Breast epithelium (tissue), 4 donors: ENCODE results near the gene TLCD3A. TPM values are rescaled to one million over a fixed set of nuclear protein-coding genes. Genes with fewer than 3 reads are reported as not detected.
A peak's percentile ranks its signal among the peaks of the same experiment; 100 is the strongest.

Experiments used
- DNase-seq, 2 donors: peaks; one replicate each; pipeline ENCODE4 v3.0.0-alpha.2; 2019; ENCODE audit warnings: low spot score in 2 of 2
- H3K27ac ChIP-seq, 2 donors: fragments of 200-600 bp; sonication (generic) in 1 of 2; one replicate each; pipeline ENCODE4 v1.5.1; 2016 to 2019; ENCODE audit warnings: mild to moderate bottlenecking in 1 of 2
- H3K27me3 ChIP-seq, 2 donors: fragments of 200-600 bp; sonication (generic) in 1 of 2; one replicate each; pipeline versions ENCODE4 v1.5.1 to v1.6.0; 2017 to 2019; ENCODE audit warnings: control low read depth in 1 of 2, mild to moderate bottlenecking in 1 of 2
- H3K36me3 ChIP-seq: fragments of 200-600 bp; one replicate; pipeline ENCODE4 v1.5.1; 2019
- H3K4me1 ChIP-seq, 2 donors: fragments of 200-600 bp; sonication (generic); one replicate each; pipeline ENCODE4 v1.5.1; 2016 to 2019; ENCODE audit warnings: control low read depth in 1 of 2
- H3K4me3 ChIP-seq, 3 donors: fragments of 200-600 bp; sonication (generic); 1 replicate in 2 of 3; 2 replicates in 1 of 3; pipeline ENCODE4 v1.5.1; 2016 to 2019; ENCODE audit warnings: mild to moderate bottlenecking in 3 of 3, moderate library complexity in 2 of 3
- H3K9me3 ChIP-seq, 2 donors: fragments of 200-600 bp; sonication (generic) in 1 of 2; one replicate each; pipeline ENCODE4 v1.5.1; 2016 to 2019; ENCODE audit warnings: control low read depth in 1 of 2
- POLR2A ChIP-seq: fragments of 450-650 bp; IDR thresholded peaks from one replicate; pipeline ENCODE4 v1.6.1; 2016; ENCODE audit warnings: antibody characterized with exemption, mild to moderate bottlenecking, moderate library complexity
- POLR2AphosphoS5 ChIP-seq, 3 donors: sonication (generic); formaldehyde crosslinking; IDR thresholded peaks; one replicate each; pipeline ENCODE4 v1.6.1; 2017; ENCODE audit warnings: antibody characterized with exemption in 3 of 3
- intact Hi-C: fragments of 100-400 bp; cut with DNase I; formaldehyde crosslinking; loops from one replicate; pipeline ENCODE4 v1.15.1; 2023; ENCODE audit warnings: low total_unique reads
- total RNA-seq, 3 donors: library from RNA; depleted of rRNA; stranded (reverse); fragments of >200 nt; gene quantifications; one replicate each; pipeline ENCODE4 v1.1.0, GENCODE V29; 2016
- TF ChIP-seq, protein P1 (sequence below), 3 donors: fragments of 450-650 bp; IDR thresholded peaks; one replicate each; pipeline ENCODE4 v1.5.1; 2016 to 2017; ENCODE audit warnings: antibody characterized with exemption in 3 of 3, mild to moderate bottlenecking in 3 of 3, moderate library complexity in 3 of 3

TLCD3A gene
- total RNA-seq, 3 donors from 2014 or later, result 5.0 to 5.9 (median 5.6) TPM

DNA sequence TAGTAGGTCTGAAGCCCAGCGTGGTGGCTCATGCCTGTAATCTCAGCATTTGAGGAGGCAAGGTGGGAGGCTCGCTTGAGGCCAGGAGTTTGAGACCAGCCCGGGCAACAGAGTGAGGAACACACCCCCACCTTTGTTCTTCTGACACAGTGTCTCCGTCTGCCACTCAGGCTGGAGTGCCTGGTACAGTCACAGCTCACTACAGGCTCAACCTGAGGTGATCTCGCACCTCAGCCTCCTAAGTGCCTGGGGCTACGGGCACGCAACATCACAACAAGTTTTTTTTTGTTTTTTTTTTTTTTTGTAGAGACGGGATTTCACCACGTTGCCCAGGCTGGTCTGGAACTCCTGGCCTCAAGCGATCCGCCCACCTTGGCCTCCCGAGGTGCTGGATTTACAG is 6.7 kb upstream of the TLCD3A start:
- intact Hi-C loops, result no loop called here
- Histone ChIP-seq H3K36me3 (no peaks in the 10 kb centered on the region), H3K9me3 (no peaks in the 10 kb centered on the region), H3K27ac (no peak overlapping the region), H3K4me1 (no peaks in the 10 kb centered on the region), H3K27me3 (no peaks in the 10 kb centered on the region), H3K4me3 (no peak overlapping the region)
- TF ChIP-seq, protein P1, sequence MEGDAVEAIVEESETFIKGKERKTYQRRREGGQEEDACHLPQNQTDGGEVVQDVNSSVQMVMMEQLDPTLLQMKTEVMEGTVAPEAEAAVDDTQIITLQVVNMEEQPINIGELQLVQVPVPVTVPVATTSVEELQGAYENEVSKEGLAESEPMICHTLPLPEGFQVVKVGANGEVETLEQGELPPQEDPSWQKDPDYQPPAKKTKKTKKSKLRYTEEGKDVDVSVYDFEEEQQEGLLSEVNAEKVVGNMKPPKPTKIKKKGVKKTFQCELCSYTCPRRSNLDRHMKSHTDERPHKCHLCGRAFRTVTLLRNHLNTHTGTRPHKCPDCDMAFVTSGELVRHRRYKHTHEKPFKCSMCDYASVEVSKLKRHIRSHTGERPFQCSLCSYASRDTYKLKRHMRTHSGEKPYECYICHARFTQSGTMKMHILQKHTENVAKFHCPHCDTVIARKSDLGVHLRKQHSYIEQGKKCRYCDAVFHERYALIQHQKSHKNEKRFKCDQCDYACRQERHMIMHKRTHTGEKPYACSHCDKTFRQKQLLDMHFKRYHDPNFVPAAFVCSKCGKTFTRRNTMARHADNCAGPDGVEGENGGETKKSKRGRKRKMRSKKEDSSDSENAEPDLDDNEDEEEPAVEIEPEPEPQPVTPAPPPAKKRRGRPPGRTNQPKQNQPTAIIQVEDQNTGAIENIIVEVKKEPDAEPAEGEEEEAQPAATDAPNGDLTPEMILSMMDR (IDR thresholded peaks at IDR 0.05), result no peak
- TF ChIP-seq POLR2A (no peak), POLR2AphosphoS5 (IDR thresholded peaks at IDR 0.05) (no peak)
- no peak for DNase-seq

DNA sequence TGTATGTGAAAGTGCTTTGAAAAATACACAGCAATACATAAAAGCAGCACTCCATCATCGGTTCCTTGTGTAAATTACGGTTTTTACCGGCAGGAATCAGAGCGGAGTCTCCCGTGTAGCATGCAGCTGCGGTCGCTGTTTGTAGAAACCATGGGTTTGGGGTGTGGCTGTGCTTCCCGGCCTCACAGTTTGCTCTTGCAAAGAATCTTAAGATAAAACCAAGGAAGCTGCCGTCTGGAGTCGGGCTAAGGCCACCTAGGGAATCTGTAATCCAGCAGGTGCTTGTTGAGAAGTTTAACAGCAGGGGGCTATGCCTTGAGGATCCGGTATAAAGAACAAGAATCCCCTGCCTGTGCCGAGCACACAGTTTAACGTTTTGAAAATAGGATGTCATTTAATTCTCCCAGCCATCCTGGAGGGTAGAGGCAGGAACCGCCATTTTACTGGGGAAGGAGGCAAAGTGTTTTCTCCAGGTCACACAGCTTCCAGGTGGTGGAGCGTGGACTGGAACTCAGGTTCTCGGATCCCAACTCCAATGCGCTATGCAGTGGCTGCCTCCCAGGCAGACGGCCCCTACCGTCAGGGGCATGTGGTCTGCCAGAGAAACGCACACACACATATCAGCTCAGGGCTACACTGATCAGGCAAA is 6.0 kb upstream of the TLCD3A start:
- Histone ChIP-seq H3K27me3 (no peaks in the 10 kb centered on the region), H3K4me1 (peaks cover 0 to 3% of the 10 kb centered on the region in 2 donors), H3K36me3 (no peaks in the 10 kb centered on the region), H3K27ac (no peak overlapping the region), H3K9me3 (no peaks in the 10 kb centered on the region), H3K4me3 (no peak overlapping the region)
- DNase-seq, result no peak
- intact Hi-C loops, result no loop called here
- TF ChIP-seq POLR2AphosphoS5 (IDR thresholded peaks at IDR 0.05) (no peak), POLR2A (no peak)
- TF ChIP-seq, protein P1 (IDR thresholded peaks at IDR 0.05), result no peak

DNA sequence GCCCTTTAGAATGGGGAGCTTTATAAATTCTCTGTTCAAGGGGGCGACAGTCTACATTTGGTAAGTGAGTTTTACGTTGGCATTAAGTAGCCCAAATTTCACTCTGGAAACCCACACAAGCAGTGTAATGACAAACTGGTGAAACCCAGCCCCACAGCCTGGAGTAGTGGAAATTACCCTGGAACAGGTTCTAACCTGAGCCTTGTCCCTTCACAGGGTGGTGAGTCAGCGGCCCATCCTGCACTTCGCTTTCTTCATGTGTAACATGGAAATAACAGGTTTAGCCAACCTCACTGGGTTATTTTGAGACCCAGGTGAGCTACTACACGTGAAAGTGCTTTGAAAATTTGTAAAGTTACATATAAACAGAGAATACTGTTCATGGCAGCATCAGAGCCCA is 3.5 kb upstream of the TLCD3A start:
- peaks cover 0 to 10% of the 10 kb centered on the region in 2 donors for H3K4me1 ChIP-seq
- H3K36me3 ChIP-seq, result no peaks in the 10 kb centered on the region
- intact Hi-C loops, result no loop called here
- H3K9me3 ChIP-seq, result no peaks in the 10 kb centered on the region
- no peaks in the 10 kb centered on the region for H3K27me3 ChIP-seq
- no peak overlapping the region for H3K4me3 ChIP-seq
- TF ChIP-seq POLR2AphosphoS5 (IDR thresholded peaks at IDR 0.05) (no peak), POLR2A (no peak)
- TF ChIP-seq, protein P1 (IDR thresholded peaks at IDR 0.05), result no peak
- no peak for DNase-seq
- H3K27ac ChIP-seq, result no peak overlapping the region

DNA sequence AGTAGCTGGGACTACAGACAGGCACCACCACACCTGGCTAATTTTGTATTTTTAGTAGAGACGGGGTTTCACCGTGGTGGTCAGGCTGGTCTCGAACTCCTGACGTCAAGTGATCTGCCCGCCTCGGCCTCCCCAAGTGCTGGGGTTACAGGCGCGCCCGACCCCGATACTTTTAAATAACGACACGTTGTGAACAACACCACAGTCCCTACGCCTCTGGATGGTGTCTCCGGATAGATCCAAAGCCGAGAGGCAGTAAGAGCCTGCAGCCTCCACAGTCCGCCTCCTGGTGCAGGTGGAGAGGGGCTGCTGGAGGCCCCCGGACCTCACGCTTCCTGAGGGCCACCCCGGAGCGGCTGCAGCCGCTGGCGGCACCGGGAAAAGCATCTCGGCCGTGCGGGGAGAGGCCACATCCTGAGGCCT is 741 bp upstream of the TLCD3A start:
- no peak for DNase-seq
- no peaks in the 10 kb centered on the region for H3K27me3 ChIP-seq
- H3K27ac ChIP-seq, result peak overlapping the region; percentile 67 to 85
- intact Hi-C loops, result no loop called here
- no peaks in the 10 kb centered on the region for H3K36me3 ChIP-seq
- TF ChIP-seq POLR2AphosphoS5 (IDR thresholded peaks at IDR 0.05), result no peak
- TF ChIP-seq, protein P1 (IDR thresholded peaks at IDR 0.05), result no peak
- TF ChIP-seq POLR2A, result no peak
- no peaks in the 10 kb centered on the region for H3K9me3 ChIP-seq
- peak overlapping the region; percentile 74 to 86 (median 75) for H3K4me3 ChIP-seq
- H3K4me1 ChIP-seq, result peaks cover 0 to 10% of the 10 kb centered on the region in 2 donors

DNA sequence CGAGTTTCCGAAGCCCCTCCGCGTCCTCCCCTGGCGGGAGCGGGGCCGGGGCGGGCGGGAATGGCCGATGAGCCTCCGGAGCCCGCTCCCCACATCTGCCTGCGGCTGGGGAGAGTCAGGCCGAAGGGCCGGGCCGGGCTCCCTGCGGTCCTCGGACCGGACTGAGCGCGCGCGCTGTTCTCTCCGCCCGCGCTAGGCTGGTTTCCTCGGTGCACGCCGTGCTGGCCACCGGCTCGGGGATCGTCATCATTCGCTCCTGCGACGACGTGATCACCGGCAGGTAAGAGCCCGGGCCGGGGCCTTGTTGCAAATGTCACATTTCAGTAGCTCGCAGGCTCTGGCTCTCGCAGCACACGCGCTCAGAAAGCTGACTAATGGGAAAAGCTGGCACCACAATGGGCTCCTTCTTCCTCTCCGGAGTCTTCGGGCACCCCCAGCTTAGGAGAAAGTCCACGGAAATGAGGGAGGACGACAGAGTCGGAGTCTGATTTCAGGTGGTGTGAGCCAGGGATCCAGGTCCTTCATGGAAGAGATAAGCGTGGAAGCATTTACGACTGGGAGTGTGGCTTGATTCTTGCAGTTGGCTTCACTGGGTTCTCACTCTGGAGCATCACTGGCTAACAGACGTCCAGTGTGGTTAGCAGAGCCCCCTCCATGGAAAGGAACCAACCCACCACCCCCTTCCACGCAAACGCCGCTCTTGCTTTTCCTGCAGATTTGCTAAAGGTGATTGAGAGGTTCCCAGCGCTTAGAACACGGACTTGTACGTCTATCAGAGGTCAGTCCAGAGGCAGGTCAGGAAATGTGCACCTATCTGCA is 715 bp downstream of the TLCD3A start:
- H3K4me3 ChIP-seq, result peak overlapping the region; percentile 74 to 86 (median 75)
- no peaks in the 10 kb centered on the region for H3K9me3 ChIP-seq
- peaks cover 0 to 10% of the 10 kb centered on the region in 2 donors for H3K4me1 ChIP-seq
- no peak for DNase-seq
- TF ChIP-seq POLR2A (no peak), POLR2AphosphoS5 (IDR thresholded peaks at IDR 0.05) (no peak)
- TF ChIP-seq, protein P1 (IDR thresholded peaks at IDR 0.05), result no peak
- intact Hi-C loops, result no loop called here
- peak overlapping the region; percentile 48 to 85 for H3K27ac ChIP-seq
- no peaks in the 10 kb centered on the region for H3K36me3 ChIP-seq
- no peaks in the 10 kb centered on the region for H3K27me3 ChIP-seq
